DND-41 (cell line): ENCODE data around the gene GOPC.
A peak's percentile ranks its signal among the peaks of the same experiment; 100 is the strongest.

Experiments used
- ATAC-seq: fragments of 200-7000 bp; cut with Tn5 transposase; 3 replicates; pipeline ENCODE4 v1.9.1; 2021; ENCODE audit warnings: low read depth; ENCODE audit not compliant: insufficient read depth
- DNase-seq: peaks from one replicate; pipeline ENCODE4 v3.0.0-alpha.2; 2020
- H2AFZ ChIP-seq: 2 replicates; pipeline ENCODE4 v1.6.0; 2012; ENCODE audit warnings: low read depth, low read length
- H3K27ac ChIP-seq: 2 replicates; pipeline ENCODE4 v1.5.1; 2012; ENCODE audit warnings: low read length, inconsistent platforms
- H3K27me3 ChIP-seq: fragments of 200-600 bp; sonication (generic); 2 replicates; pipeline ENCODE4 v1.6.0; 2012; ENCODE audit warnings: low read length, mild to moderate bottlenecking, inconsistent platforms; ENCODE audit not compliant: insufficient read depth, poor library complexity
- H3K36me3 ChIP-seq: 2 replicates; pipeline ENCODE4 v1.5.1; 2012; ENCODE audit warnings: low read length, inconsistent platforms; ENCODE audit not compliant: insufficient read depth
- H3K4me1 ChIP-seq: 2 replicates; pipeline ENCODE4 v1.5.1; 2012; ENCODE audit warnings: mild to moderate bottlenecking, low read length; ENCODE audit not compliant: insufficient read depth
- H3K4me2 ChIP-seq: 2 replicates; pipeline ENCODE4 v1.6.0; 2012; ENCODE audit warnings: mild to moderate bottlenecking, moderate library complexity, low read length, inconsistent platforms; ENCODE audit not compliant: insufficient read depth
- H3K4me3 ChIP-seq, 2 experiments: fragments of 200-600 bp in 1 of 2; shearing (Covaris generic) in 1 of 2; 2 replicates each; pipeline ENCODE4 v1.5.1; 2012 to 2016; ENCODE audit warnings: inconsistent platforms in 2 of 2, low read length in 2 of 2, mild to moderate bottlenecking in 2 of 2, low read depth in 1 of 2, moderate library complexity in 1 of 2
- H3K79me2 ChIP-seq: 2 replicates; pipeline ENCODE4 v1.6.0; 2012; ENCODE audit warnings: low read length, inconsistent platforms; ENCODE audit not compliant: insufficient read depth
- H3K9ac ChIP-seq: 2 replicates; pipeline ENCODE4 v1.6.0; 2012; ENCODE audit warnings: low read depth, mild to moderate bottlenecking, inconsistent platforms, low read length, moderate library complexity
- H3K9me3 ChIP-seq: 2 replicates; pipeline ENCODE4 v1.5.1; 2012; ENCODE audit warnings: low read length, moderate library complexity, mild to moderate bottlenecking, inconsistent platforms; ENCODE audit not compliant: insufficient read depth, severe bottlenecking
- H4K20me1 ChIP-seq: 2 replicates; pipeline ENCODE4 v1.6.0; 2012; ENCODE audit warnings: low read length; ENCODE audit not compliant: insufficient read depth
- EZH2 ChIP-seq: IDR thresholded peaks from 3 replicates; pipeline ENCODE4 v1.6.1; 2012; ENCODE audit warnings: borderline replicate concordance, low read depth, mild to moderate bottlenecking, moderate library complexity, low read length, inconsistent platforms; ENCODE audit not compliant: severe bottlenecking
- TF ChIP-seq, protein P1 (sequence below): IDR thresholded peaks from 2 replicates; pipeline ENCODE4 v1.5.1; 2012; ENCODE audit warnings: borderline replicate concordance, low read length, moderate library complexity, mild to moderate bottlenecking; ENCODE audit not compliant: poor library complexity, severe bottlenecking; ENCODE audit errors: extremely low read depth

The GOPC gene

DNA sequence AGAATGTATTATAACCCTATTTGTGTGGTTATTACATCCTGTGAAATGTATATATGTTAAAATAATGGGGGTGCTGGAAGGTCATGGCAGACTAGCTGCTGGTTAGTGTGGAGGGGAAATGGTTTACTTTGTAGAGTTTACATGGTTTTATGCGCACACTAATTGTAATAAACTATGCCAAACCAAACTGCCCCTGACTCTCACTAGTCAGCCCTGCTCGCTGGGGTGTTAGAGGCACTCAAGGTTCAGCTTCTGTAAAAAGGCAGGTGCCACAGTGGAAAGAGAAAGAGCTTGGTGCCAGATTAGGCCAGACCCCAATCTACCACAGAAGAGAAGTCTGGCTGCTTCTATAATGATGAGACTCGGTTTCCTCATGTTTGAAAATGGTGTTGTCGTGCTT is 52.7 kb downstream of the GOPC start:
- Histone ChIP-seq H2AFZ (no peak overlapping the region), H3K9me3 (no peaks in the 10 kb centered on the region), H3K4me3 (no peak overlapping the region), H3K27me3 (peaks cover 10% of the 10 kb centered on the region), H4K20me1 (no peaks in the 10 kb centered on the region), H3K36me3 (no peaks in the 10 kb centered on the region), H3K27ac (no peak overlapping the region), H3K4me1 (peaks cover 18% of the 10 kb centered on the region), H3K4me2 (no peak overlapping the region), H3K9ac (no peak overlapping the region), H3K79me2 (no peaks in the 10 kb centered on the region)
- TF ChIP-seq EZH2: no peak
- TF ChIP-seq, protein P1, sequence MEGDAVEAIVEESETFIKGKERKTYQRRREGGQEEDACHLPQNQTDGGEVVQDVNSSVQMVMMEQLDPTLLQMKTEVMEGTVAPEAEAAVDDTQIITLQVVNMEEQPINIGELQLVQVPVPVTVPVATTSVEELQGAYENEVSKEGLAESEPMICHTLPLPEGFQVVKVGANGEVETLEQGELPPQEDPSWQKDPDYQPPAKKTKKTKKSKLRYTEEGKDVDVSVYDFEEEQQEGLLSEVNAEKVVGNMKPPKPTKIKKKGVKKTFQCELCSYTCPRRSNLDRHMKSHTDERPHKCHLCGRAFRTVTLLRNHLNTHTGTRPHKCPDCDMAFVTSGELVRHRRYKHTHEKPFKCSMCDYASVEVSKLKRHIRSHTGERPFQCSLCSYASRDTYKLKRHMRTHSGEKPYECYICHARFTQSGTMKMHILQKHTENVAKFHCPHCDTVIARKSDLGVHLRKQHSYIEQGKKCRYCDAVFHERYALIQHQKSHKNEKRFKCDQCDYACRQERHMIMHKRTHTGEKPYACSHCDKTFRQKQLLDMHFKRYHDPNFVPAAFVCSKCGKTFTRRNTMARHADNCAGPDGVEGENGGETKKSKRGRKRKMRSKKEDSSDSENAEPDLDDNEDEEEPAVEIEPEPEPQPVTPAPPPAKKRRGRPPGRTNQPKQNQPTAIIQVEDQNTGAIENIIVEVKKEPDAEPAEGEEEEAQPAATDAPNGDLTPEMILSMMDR: no peak
- ATAC-seq (peak; percentile 43; the same call in 2 of the 3 replicates), DNase-seq (peak; percentile 15)

DNA sequence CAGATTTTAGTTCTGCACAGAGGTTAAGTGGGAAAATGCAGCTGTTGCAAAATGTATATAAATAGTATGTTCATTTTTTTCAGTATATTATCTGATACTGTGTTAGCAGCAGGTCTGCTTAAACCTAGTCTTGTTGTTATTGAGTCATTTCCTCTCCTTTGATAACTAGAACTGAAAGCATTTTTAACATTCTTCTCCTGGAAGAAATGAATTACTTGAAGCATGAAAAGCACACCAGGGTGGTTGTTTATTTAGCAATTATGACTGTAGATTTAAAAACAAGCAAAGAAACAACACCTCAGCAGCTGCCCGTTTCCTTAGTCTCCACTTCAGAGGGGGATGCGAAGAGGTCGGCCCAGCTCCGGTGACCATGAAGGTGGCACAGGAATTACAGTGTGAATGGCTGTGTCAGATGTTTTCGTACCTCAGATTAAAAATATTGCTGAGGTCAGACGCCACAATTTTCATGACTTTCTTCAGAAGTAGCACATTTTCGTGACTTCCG is 53.5 kb downstream of the GOPC start:
- Histone ChIP-seq H2AFZ (no peak overlapping the region), H3K36me3 (no peaks in the 10 kb centered on the region), H3K4me3 (no peak overlapping the region), H3K27ac (no peak overlapping the region), H3K4me1 (peaks cover 18% of the 10 kb centered on the region), H3K9ac (no peak overlapping the region), H3K27me3 (peaks cover 10% of the 10 kb centered on the region), H4K20me1 (no peaks in the 10 kb centered on the region), H3K79me2 (no peaks in the 10 kb centered on the region), H3K4me2 (no peak overlapping the region), H3K9me3 (no peaks in the 10 kb centered on the region)
- ATAC-seq (peak; percentile 63), DNase-seq (no peak)
- TF ChIP-seq, protein P1: no peak
- TF ChIP-seq EZH2: no peak

DNA sequence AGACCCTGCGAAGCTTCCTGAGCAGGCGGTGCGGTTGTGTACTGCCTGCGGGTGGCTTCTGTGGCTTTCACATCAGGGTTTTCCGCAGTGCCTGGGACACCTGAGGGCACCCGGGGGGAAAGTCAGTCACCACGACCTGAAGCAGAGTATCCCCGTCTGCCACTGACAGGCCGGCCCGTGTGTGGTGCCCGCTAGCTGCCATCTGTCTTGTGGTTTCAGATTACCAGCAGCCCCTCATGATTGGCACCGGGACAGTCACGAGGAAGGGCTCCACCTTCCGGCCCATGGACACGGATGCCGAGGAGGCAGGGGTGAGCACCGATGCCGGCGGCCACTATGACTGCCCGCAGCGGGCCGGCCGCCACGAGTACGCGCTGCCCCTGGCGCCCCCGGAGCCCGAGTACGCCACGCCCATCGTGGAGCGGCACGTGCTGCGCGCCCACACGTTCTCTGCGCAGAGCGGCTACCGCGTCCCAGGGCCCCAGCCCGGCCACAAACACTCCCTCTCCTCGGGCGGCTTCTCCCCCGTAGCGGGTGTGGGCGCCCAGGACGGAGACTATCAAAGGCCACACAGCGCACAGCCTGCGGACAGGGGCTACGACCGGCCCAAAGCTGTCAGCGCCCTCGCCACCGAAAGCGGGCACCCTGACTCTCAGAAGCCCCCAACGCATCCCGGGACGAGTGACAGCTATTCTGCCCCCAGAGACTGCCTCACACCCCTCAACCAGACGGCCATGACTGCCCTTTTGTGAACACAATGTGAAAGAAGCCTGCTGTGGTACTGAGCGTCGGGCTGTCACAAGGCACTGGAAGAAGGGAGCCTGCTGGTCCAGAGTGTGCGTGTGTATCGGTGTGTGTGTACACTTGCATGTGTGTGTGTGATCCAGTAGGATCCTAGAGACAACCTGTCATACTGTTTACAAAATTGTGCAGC is 54.4 kb downstream of the GOPC start:
- ATAC-seq (peak; percentile 74), DNase-seq (peak; percentile 57)
- H4K20me1 ChIP-seq: no peaks in the 10 kb centered on the region
- H3K4me3 ChIP-seq: no peak overlapping the region
- H3K9ac ChIP-seq: no peak overlapping the region
- TF ChIP-seq, protein P1: no peak
- no peak for TF ChIP-seq EZH2
- peaks cover 10% of the 10 kb centered on the region for H3K27me3 ChIP-seq
- no peak overlapping the region for H3K4me2 ChIP-seq
- no peaks in the 10 kb centered on the region for H3K79me2 ChIP-seq
- H2AFZ ChIP-seq: no peak overlapping the region
- no peaks in the 10 kb centered on the region for H3K36me3 ChIP-seq
- peaks cover 18% of the 10 kb centered on the region for H3K4me1 ChIP-seq
- H3K27ac ChIP-seq: no peak overlapping the region
- no peaks in the 10 kb centered on the region for H3K9me3 ChIP-seq
